ENCODE results near the gene CRTC3.

Gene CRTC3

GRCh38 chr15:90529371-90530249, at the start of gene CRTC3:
Gene CRTC3 (plus strand): TSS chr15:90529923. CDS start chr15:90530072, 149 bp downstream.
- DNase-seq (ENCODE audit: insufficient read length, low spot score) (peak; percentile 50), FAIRE-seq (no peak)
- peak; percentile 70 for TF ChIP-seq POLR2A (IDR thresholded peaks at IDR 0.05; ENCODE audit: low read depth, low read length)

- DNase-seq (ENCODE audit: insufficient read length, low spot score) (no peak), FAIRE-seq (no peak)
- TF ChIP-seq POLR2A (IDR thresholded peaks at IDR 0.05; ENCODE audit: low read depth, low read length), result no peak
These were observed 48.7 kb upstream of the CRTC3 start for GRCh38 chr15:90481023-90481422.

- no peak for TF ChIP-seq POLR2A (IDR thresholded peaks at IDR 0.05; ENCODE audit: low read depth, low read length)
- DNase-seq (ENCODE audit: insufficient read length, low spot score) (no peak), FAIRE-seq (no peak)
These were observed 47.4 kb upstream of the CRTC3 start for GRCh38 chr15:90482124-90483011.

- TF ChIP-seq POLR2A (IDR thresholded peaks at IDR 0.05; ENCODE audit: low read depth, low read length), result no peak
- DNase-seq (ENCODE audit: insufficient read length, low spot score) (no peak), FAIRE-seq (no peak)
These were observed 46.8 kb upstream of the CRTC3 start for GRCh38 chr15:90483012-90483307.

GRCh38 chr15:90483637-90484036, 46.1 kb upstream of the CRTC3 start:
- TF ChIP-seq POLR2A (IDR thresholded peaks at IDR 0.05; ENCODE audit: low read depth, low read length), result no peak
- no peak for DNase-seq (ENCODE audit: insufficient read length, low spot score)
- FAIRE-seq, result no peak

- DNase-seq (ENCODE audit: insufficient read length, low spot score) (no peak), FAIRE-seq (no peak)
- no peak for TF ChIP-seq POLR2A (IDR thresholded peaks at IDR 0.05; ENCODE audit: low read depth, low read length)
These were observed 42.5 kb upstream of the CRTC3 start for GRCh38 chr15:90487186-90487585.

GRCh38 chr15:90489514-90489913, 40.2 kb upstream of the CRTC3 start:
- TF ChIP-seq POLR2A (IDR thresholded peaks at IDR 0.05; ENCODE audit: low read depth, low read length), result no peak
- no peak for FAIRE-seq

GRCh38 chr15:90489944-90490343, 39.8 kb upstream of the CRTC3 start:
- no peak for FAIRE-seq
- no peak for DNase-seq (ENCODE audit: insufficient read length, low spot score)
- no peak for TF ChIP-seq POLR2A (IDR thresholded peaks at IDR 0.05; ENCODE audit: low read depth, low read length)

More at GRCh38 chr15:90489514-90489913, 40.2 kb upstream of the CRTC3 start:
- DNase-seq (ENCODE audit: insufficient read length, low spot score), result no peak

- DNase-seq (ENCODE audit: insufficient read length, low spot score), result no peak
- no peak for FAIRE-seq
- no peak for TF ChIP-seq POLR2A (IDR thresholded peaks at IDR 0.05; ENCODE audit: low read depth, low read length)
These were observed 36.1 kb upstream of the CRTC3 start for GRCh38 chr15:90493647-90494046.

- DNase-seq (ENCODE audit: insufficient read length, low spot score), result no peak
- no peak for TF ChIP-seq POLR2A (IDR thresholded peaks at IDR 0.05; ENCODE audit: low read depth, low read length)
- no peak for FAIRE-seq
These were observed 34.7 kb upstream of the CRTC3 start for GRCh38 chr15:90495067-90495466.

GRCh38 chr15:90496791-90497190, 32.9 kb upstream of the CRTC3 start:
- TF ChIP-seq POLR2A (IDR thresholded peaks at IDR 0.05; ENCODE audit: low read depth, low read length), result no peak
- DNase-seq (ENCODE audit: insufficient read length, low spot score) (no peak), FAIRE-seq (no peak)

GRCh38 chr15:90497376-90497775, 32.3 kb upstream of the CRTC3 start:
- no peak for FAIRE-seq
- no peak for DNase-seq (ENCODE audit: insufficient read length, low spot score)
- no peak for TF ChIP-seq POLR2A (IDR thresholded peaks at IDR 0.05; ENCODE audit: low read depth, low read length)

GRCh38 chr15:90497912-90498311, 31.8 kb upstream of the CRTC3 start:
- TF ChIP-seq POLR2A (IDR thresholded peaks at IDR 0.05; ENCODE audit: low read depth, low read length), result no peak
- DNase-seq (ENCODE audit: insufficient read length, low spot score) (no peak), FAIRE-seq (no peak)

- DNase-seq (ENCODE audit: insufficient read length, low spot score), result no peak
- TF ChIP-seq POLR2A (IDR thresholded peaks at IDR 0.05; ENCODE audit: low read depth, low read length), result no peak
- FAIRE-seq, result no peak
These were observed 29.6 kb upstream of the CRTC3 start for GRCh38 chr15:90500171-90500570.
